ENCODE data around the gene TNFRSF1A.

The TNFRSF1A gene

DNA sequence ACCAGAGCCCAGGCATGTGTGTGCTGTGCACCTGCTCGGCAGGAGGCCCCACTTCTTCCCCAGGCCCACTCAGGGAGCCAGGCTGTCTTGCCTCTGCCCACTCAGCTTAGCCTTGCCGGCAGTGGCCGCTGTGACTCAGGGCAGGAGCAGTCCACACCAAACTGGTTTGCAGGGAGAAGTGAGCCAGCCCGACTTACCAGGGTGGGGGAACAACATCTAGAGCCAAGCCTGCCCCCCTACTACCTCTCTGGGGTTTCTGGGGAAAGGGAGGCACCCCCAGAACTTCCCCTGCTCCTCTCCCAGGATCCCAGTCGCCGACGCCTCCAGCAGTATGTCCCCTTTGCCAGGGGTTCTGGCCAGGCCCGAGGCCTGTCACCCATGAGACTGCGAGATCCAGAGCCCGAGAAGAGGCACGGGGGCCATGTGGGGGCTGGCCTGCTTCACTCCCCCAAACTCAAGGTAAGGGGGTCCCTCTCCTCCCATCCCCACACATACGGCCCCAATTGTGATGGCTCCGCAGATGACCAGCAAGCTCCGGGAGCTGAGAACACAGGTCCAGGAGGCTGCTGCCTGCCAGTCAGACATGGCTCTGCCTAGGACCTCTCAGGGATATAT lies 28.4 kb downstream of the TNFRSF1A start:
- Histone ChIP-seq H3K36me3 (ENCODE audit: insufficient read depth, low read depth, low read length) (peaks cover 27% of the 10 kb centered on the region), H3K27me3 (ENCODE audit: insufficient read depth, low read length) (peaks cover 16% of the 10 kb centered on the region), H3K9ac (ENCODE audit: low read depth, low read length) (no peak overlapping the region), H3K4me3 (ENCODE audit: low read length) (no peak overlapping the region), H3K4me1 (ENCODE audit: insufficient read depth, low read length) (peaks cover 3% of the 10 kb centered on the region; the same call in 1 of the 2 replicates), H3K9me3 (ENCODE audit: insufficient read depth, low read depth, low read length) (no peaks in the 10 kb centered on the region), H3K27ac (ENCODE audit: low read length) (no peak overlapping the region)

DNA sequence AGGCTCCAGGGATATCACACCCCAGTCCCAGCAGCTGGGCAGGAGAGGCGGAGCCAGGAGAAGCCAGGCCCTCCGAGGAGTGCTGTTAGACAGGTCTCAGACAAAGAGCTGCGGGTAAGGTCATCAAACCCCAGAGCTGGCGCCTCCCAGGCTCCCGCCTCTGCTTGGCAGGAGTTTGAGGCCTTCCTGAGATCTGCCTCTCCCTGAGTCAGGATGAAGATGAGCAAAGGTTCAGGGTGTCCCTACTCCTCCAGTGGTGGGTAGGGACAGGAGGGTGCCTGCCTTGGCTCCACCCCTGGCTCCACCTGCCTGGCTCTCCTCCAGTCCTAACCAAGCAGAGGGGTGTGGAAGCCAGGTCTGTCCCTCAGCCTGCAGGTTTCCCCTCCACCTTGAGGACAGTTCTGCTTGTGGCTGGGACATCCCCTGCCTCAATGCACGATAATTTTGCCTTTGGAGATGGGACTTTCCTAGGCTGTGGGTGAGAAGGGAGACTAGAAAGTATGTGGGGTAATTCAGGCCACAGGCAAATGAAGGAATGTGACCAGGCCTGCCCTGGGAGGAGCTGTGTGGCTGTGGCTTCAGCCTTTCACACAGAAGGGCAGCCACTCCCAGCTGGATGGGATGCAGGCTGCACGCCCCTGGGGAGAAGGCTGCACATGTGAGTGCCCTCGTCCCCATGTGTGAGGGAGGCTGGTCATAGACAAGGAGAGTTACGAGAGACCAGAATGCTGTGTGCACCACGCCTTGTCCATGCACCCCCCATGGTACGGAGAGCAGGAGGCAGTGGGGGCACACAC lies 29.1 kb downstream of the TNFRSF1A start:
- Histone ChIP-seq H3K9ac (ENCODE audit: low read depth, low read length) (no peak overlapping the region), H3K9me3 (ENCODE audit: insufficient read depth, low read depth, low read length) (no peaks in the 10 kb centered on the region), H3K4me1 (ENCODE audit: insufficient read depth, low read length) (peaks cover 3% of the 10 kb centered on the region; the same call in 1 of the 2 replicates), H3K27ac (ENCODE audit: low read length) (no peak overlapping the region), H3K36me3 (ENCODE audit: insufficient read depth, low read depth, low read length) (peaks cover 22% of the 10 kb centered on the region), H3K27me3 (ENCODE audit: insufficient read depth, low read length) (peaks cover 17% of the 10 kb centered on the region), H3K4me3 (ENCODE audit: low read length) (0 out of 2 replicates have a peak overlapping the region, but pooled peaks have one; percentile 1)

- peaks cover 22% of the 10 kb centered on the region for H3K36me3 ChIP-seq (ENCODE audit: insufficient read depth, low read depth, low read length)
- peaks cover 3% of the 10 kb centered on the region; the same call in 1 of the 2 replicates for H3K4me1 ChIP-seq (ENCODE audit: insufficient read depth, low read length)
- no peak overlapping the region for H3K9ac ChIP-seq (ENCODE audit: low read depth, low read length)
- H3K27ac ChIP-seq (ENCODE audit: low read length), result no peak overlapping the region
- H3K27me3 ChIP-seq (ENCODE audit: insufficient read depth, low read length), result peaks cover 17% of the 10 kb centered on the region
- no peaks in the 10 kb centered on the region for H3K9me3 ChIP-seq (ENCODE audit: insufficient read depth, low read depth, low read length)
- no peak overlapping the region for H3K4me3 ChIP-seq (ENCODE audit: low read length)
Observed at GRCh38 chr12:6311822-6312528, 29.9 kb downstream of the TNFRSF1A start.

DNA sequence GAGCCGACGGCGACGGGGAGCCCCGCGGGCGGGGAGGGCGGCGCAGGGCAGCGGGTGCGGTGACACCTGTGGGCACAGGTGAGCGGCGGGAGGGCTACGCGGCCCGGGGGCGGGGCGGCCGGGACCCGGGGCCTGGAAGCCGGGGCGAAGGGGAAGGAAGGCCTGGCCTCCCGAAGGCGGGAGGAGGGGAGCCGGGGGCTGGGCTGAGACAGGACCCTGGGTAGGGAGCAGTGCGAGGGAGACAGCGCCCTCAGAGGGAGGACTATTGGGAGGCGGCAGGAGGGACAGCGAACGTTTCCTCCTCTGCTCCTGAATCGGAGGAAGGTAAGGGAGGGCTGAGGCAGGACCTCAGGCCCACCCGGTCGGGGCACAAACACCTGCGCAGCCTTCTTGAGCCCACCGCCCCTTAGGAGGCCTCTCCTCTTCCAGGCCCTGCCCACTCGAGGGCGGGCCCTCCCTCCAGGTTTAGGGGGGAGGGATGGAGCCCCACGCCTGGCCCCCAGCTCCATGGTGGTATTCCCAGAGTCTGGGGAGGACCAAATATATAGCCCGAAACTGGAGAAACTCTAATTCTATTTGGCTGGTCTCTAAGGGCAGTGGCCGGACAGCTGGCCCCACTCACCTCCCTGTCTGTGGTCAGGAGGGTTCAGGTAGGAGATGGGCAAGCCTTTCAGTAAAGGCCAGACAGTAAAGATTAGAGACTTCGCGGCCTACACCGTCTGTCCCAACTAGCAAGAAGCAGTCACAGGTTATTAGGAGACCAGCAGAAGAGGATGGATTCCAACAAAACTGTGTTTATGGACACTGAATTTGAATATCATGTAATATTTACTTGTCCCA lies 30.9 kb downstream of the TNFRSF1A start:
- Histone ChIP-seq H3K9me3 (ENCODE audit: insufficient read depth, low read depth, low read length) (no peaks in the 10 kb centered on the region), H3K36me3 (ENCODE audit: insufficient read depth, low read depth, low read length) (peaks cover 22% of the 10 kb centered on the region), H3K9ac (ENCODE audit: low read depth, low read length) (peak overlapping the region; percentile 59; the same call in 1 of the 2 replicates), H3K4me3 (ENCODE audit: low read length) (peak overlapping the region; percentile 72), H3K4me1 (ENCODE audit: insufficient read depth, low read length) (no peaks in the 10 kb centered on the region; the same call in 1 of the 2 replicates), H3K27ac (ENCODE audit: low read length) (no peak overlapping the region), H3K27me3 (ENCODE audit: insufficient read depth, low read length) (peaks cover 17% of the 10 kb centered on the region)

- no peak overlapping the region for H3K4me3 ChIP-seq (ENCODE audit: low read length)
- H3K27me3 ChIP-seq (ENCODE audit: insufficient read depth, low read length), result peaks cover 17% of the 10 kb centered on the region
- H3K4me1 ChIP-seq (ENCODE audit: insufficient read depth, low read length), result no peaks in the 10 kb centered on the region; the same call in 1 of the 2 replicates
- H3K36me3 ChIP-seq (ENCODE audit: insufficient read depth, low read depth, low read length), result no peaks in the 10 kb centered on the region
- H3K27ac ChIP-seq (ENCODE audit: low read length), result no peak overlapping the region
- H3K9ac ChIP-seq (ENCODE audit: low read depth, low read length), result no peak overlapping the region
- H3K9me3 ChIP-seq (ENCODE audit: insufficient read depth, low read depth, low read length), result no peaks in the 10 kb centered on the region
Observed at GRCh38 chr12:6307529-6307928, 34.3 kb downstream of the TNFRSF1A start.

DNA sequence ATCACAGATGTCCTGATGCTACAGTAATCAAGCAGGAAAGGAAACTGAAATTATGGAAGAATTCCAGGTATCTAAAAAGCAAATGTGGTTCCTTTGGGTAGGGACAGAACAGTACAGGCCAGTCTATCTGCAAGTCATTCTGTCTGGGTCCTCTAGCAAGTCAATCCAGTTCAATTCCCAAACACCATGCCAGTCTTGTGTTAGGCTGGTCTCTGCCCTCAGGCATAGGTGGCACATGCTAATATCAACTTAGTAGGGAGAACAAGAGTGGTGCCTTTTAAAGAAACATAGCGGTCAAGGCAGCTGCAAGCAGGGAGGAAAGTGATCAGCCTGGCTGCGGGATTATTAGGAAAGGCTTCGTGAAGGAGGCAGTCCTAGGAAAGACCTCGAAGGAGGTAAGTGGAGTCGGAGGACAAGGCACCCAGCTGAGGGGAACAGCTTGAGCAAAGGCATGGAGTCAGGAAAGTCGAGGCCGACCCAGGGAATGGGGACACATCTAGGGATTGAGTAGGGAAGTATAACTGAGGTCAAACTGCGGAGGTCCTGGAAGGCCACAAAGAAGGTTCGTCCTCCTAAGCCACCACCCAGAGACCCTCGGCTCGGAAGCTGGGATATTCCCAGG lies 35.2 kb downstream of the TNFRSF1A start:
- Histone ChIP-seq H3K4me3 (ENCODE audit: low read length) (no peak overlapping the region), H3K4me1 (ENCODE audit: insufficient read depth, low read length) (no peaks in the 10 kb centered on the region), H3K9ac (ENCODE audit: low read depth, low read length) (no peak overlapping the region), H3K36me3 (ENCODE audit: insufficient read depth, low read depth, low read length) (no peaks in the 10 kb centered on the region), H3K27me3 (ENCODE audit: insufficient read depth, low read length) (peaks cover 17% of the 10 kb centered on the region), H3K27ac (ENCODE audit: low read length) (no peak overlapping the region), H3K9me3 (ENCODE audit: insufficient read depth, low read depth, low read length) (no peaks in the 10 kb centered on the region)

DNA sequence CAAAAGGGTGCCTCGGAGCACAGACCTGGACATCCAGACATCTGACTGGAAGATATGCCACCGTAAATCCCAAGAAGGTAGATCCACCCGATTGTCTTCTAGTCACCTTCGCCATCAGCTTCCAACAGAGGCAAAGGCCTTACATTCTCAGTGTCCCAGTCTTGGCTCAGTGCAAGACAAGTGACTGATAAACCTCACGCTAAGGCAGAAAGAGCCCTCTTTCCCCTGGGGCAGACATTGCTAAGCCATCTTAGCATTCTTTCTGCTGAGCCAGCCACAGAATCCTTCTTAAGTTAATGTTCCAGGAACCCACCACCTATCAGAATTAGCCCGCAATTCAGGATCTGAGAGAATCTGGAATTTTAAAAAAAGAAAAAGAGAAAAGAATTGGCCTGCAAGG lies 35.7 kb downstream of the TNFRSF1A start:
- Histone ChIP-seq H3K9me3 (ENCODE audit: insufficient read depth, low read depth, low read length) (no peaks in the 10 kb centered on the region), H3K9ac (ENCODE audit: low read depth, low read length) (no peak overlapping the region), H3K4me1 (ENCODE audit: insufficient read depth, low read length) (no peaks in the 10 kb centered on the region), H3K27me3 (ENCODE audit: insufficient read depth, low read length) (peaks cover 17% of the 10 kb centered on the region), H3K27ac (ENCODE audit: low read length) (no peak overlapping the region), H3K4me3 (ENCODE audit: low read length) (no peak overlapping the region), H3K36me3 (ENCODE audit: insufficient read depth, low read depth, low read length) (no peaks in the 10 kb centered on the region)

DNA sequence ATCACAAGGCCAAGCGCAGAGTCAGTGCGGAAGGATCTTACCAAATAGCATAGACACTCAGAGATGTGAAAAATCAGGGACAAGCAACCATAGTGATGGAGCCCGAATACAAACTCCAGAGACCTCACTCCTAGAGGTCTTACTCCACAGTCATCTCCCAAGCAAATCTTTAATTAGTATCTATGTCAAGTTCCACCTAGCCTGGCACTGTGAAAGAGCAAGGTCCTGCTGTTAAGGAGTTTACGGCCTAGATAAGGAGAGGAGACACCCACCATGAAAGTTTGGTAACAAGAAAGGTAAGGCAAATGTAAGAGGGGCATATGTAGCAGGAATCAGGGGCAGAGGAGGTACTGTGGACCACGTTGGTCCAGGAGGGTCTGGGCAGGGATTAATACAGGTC lies 38.8 kb downstream of the TNFRSF1A start:
- Histone ChIP-seq H3K9ac (ENCODE audit: low read depth, low read length) (no peak overlapping the region), H3K27ac (ENCODE audit: low read length) (no peak overlapping the region), H3K27me3 (ENCODE audit: insufficient read depth, low read length) (no peaks in the 10 kb centered on the region; the same call in 1 of the 2 replicates), H3K4me1 (ENCODE audit: insufficient read depth, low read length) (no peaks in the 10 kb centered on the region), H3K36me3 (ENCODE audit: insufficient read depth, low read depth, low read length) (no peaks in the 10 kb centered on the region), H3K4me3 (ENCODE audit: low read length) (no peak overlapping the region), H3K9me3 (ENCODE audit: insufficient read depth, low read depth, low read length) (no peaks in the 10 kb centered on the region)

GRCh38 chr12:6302621-6303020 lies 39.3 kb downstream of the TNFRSF1A start:
- no peaks in the 10 kb centered on the region for H3K4me1 ChIP-seq (ENCODE audit: insufficient read depth, low read length)
- no peak overlapping the region for H3K9ac ChIP-seq (ENCODE audit: low read depth, low read length)
- H3K9me3 ChIP-seq (ENCODE audit: insufficient read depth, low read depth, low read length), result no peaks in the 10 kb centered on the region
- no peaks in the 10 kb centered on the region for H3K36me3 ChIP-seq (ENCODE audit: insufficient read depth, low read depth, low read length)
- H3K27ac ChIP-seq (ENCODE audit: low read length), result no peak overlapping the region
- no peak overlapping the region for H3K4me3 ChIP-seq (ENCODE audit: low read length)
- H3K27me3 ChIP-seq (ENCODE audit: insufficient read depth, low read length), result no peaks in the 10 kb centered on the region; the same call in 1 of the 2 replicates

DNA sequence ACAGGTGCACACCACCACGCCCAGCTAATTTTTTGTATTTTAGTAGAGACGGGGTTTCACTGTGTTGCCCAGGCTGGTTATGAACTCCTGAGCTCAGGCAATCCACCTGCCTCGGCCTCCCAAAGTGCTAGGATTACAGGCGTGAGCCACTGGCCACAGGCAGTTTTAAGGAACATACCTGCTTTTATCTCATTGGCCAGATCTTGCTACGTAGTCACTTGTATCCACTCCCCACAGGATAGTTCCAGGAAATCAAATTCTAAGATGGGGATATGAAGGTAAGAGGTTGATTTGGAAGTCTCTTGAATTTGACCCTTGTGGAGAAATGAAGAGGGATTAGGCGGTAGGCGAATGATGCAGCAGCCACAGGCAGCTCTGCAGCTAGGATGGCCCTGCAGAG lies 40.2 kb downstream of the TNFRSF1A start:
- H3K36me3 ChIP-seq (ENCODE audit: insufficient read depth, low read depth, low read length), result no peaks in the 10 kb centered on the region
- no peaks in the 10 kb centered on the region for H3K4me1 ChIP-seq (ENCODE audit: insufficient read depth, low read length)
- H3K9me3 ChIP-seq (ENCODE audit: insufficient read depth, low read depth, low read length), result no peaks in the 10 kb centered on the region
- H3K4me3 ChIP-seq (ENCODE audit: low read length), result no peak overlapping the region
- H3K27me3 ChIP-seq (ENCODE audit: insufficient read depth, low read length), result no peaks in the 10 kb centered on the region; the same call in 1 of the 2 replicates
- H3K9ac ChIP-seq (ENCODE audit: low read depth, low read length), result no peak overlapping the region
- H3K27ac ChIP-seq (ENCODE audit: low read length), result no peak overlapping the region

- H3K36me3 ChIP-seq (ENCODE audit: insufficient read depth, low read depth, low read length), result no peaks in the 10 kb centered on the region
- no peaks in the 10 kb centered on the region for H3K4me1 ChIP-seq (ENCODE audit: insufficient read depth, low read length)
- H3K9me3 ChIP-seq (ENCODE audit: insufficient read depth, low read depth, low read length), result no peaks in the 10 kb centered on the region
- no peak overlapping the region for H3K4me3 ChIP-seq (ENCODE audit: low read length)
- no peak overlapping the region for H3K9ac ChIP-seq (ENCODE audit: low read depth, low read length)
- H3K27me3 ChIP-seq (ENCODE audit: insufficient read depth, low read length), result no peaks in the 10 kb centered on the region
- no peak overlapping the region for H3K27ac ChIP-seq (ENCODE audit: low read length)
Observed at GRCh38 chr12:6297170-6297569, 44.7 kb downstream of the TNFRSF1A start.

All from iPS-20b (cell line).